H1 (cell line): Measurements from ENCODE around the gene INPP5F. TPM values are rescaled to one million over a fixed set of nuclear protein-coding genes. Genes with fewer than 3 reads are reported as not detected.

Experiments used
- CTCF ChIA-PET: fragments of 300-600 bp; sonication (Branson Sonifier 250); formaldehyde crosslinking; loops from one replicate; lab custom pipeline; 2021; ENCODE audit not compliant: partially characterized antibody; lab: Charles Lee
- POLR2A ChIA-PET: fragments of 300-600 bp; sonication (Branson Sonifier 250); formaldehyde crosslinking; loops from one replicate; lab custom pipeline; 2021; ENCODE audit warnings: inconsistent platforms; ENCODE audit not compliant: partially characterized antibody; lab: Charles Lee
- DNase-seq, 2 experiments: peaks; one replicate each; pipeline versions ENCODE4 v3.0.0 to v3.0.0-alpha.2; 2010 to 2022; ENCODE audit warnings: low spot score in 2 of 2, low read depth in 1 of 2, mixed read lengths in 1 of 2
- FAIRE-seq: peaks from 2 replicates; lab custom pipeline; 2011; peaks lifted over from hg19 to GRCh38; lab: Jason Lieb, UNC
- H2AFZ ChIP-seq: 2 replicates; pipeline ENCODE4 v1.8.1; 2012; ENCODE audit warnings: low read length, inconsistent platforms
- H2AK5ac ChIP-seq: 2 replicates; pipeline ENCODE4 v1.6.1; 2013; ENCODE audit warnings: low read depth, low read length
- H2BK120ac ChIP-seq: replicated peaks from 2 replicates; pipeline ENCODE3; 2013; ENCODE audit warnings: low read depth, low read length, inconsistent platforms
- H2BK12ac ChIP-seq: 2 replicates; pipeline ENCODE4 v1.6.1; 2013; ENCODE audit warnings: low read depth, low read length
- H2BK15ac ChIP-seq: 2 replicates; pipeline ENCODE4 v1.6.1; 2013; ENCODE audit warnings: low read length
- H2BK20ac ChIP-seq: 2 replicates; pipeline ENCODE4 v1.6.1; 2013; ENCODE audit warnings: low read length
- H2BK5ac ChIP-seq: 2 replicates; pipeline ENCODE4 v1.6.1; 2013; ENCODE audit warnings: low read depth, low read length
- H3K14ac ChIP-seq: 2 replicates; pipeline ENCODE4 v1.6.1; 2013; ENCODE audit warnings: inconsistent platforms; ENCODE audit not compliant: insufficient read length
- H3K18ac ChIP-seq: 2 replicates; pipeline ENCODE4 v1.6.1; 2013; ENCODE audit warnings: low read length; ENCODE audit errors: extremely low read depth
- H3K23ac ChIP-seq: 2 replicates; pipeline ENCODE4 v1.6.1; 2013; ENCODE audit warnings: inconsistent platforms; ENCODE audit not compliant: insufficient read length
- H3K23me2 ChIP-seq: 2 replicates; pipeline ENCODE4 v1.6.1; 2013; ENCODE audit warnings: low read depth, low read length
- H3K27ac ChIP-seq: 2 replicates; pipeline ENCODE4 v1.6.1; 2011; ENCODE audit warnings: low read depth, low read length, inconsistent platforms
- H3K27me3 ChIP-seq, 4 experiments: replicated peaks in 1 of 4; 1 replicate in 1 of 4; 2 replicates in 3 of 4; pipeline versions ENCODE4 v1.6.1 to v1.8.1; 2011 to 2013; ENCODE audit warnings: low read length in 3 of 4, mild to moderate bottlenecking in 3 of 4, inconsistent platforms in 2 of 4, mixed read lengths in 2 of 4, moderate library complexity in 1 of 4; ENCODE audit not compliant: control insufficient read depth in 3 of 4, insufficient read depth in 3 of 4; ENCODE audit errors: extremely low read depth in 1 of 4
- H3K36me3 ChIP-seq, 4 experiments: 2 replicates each; pipeline versions ENCODE4 v1.6.1 to v1.8.1; 2011 to 2013; ENCODE audit warnings: mild to moderate bottlenecking in 4 of 4, low read length in 3 of 4, moderate library complexity in 2 of 4, control low read depth in 1 of 4, inconsistent platforms in 1 of 4; ENCODE audit not compliant: insufficient read depth in 4 of 4, control insufficient read depth in 2 of 4
- H3K4ac ChIP-seq: replicated peaks from 2 replicates; pipeline ENCODE3; 2013; ENCODE audit warnings: low read length, low read depth, mixed read lengths, inconsistent platforms; ENCODE audit not compliant: insufficient read length
- H3K4me1 ChIP-seq, 4 experiments: replicated peaks in 1 of 4; 1 replicate in 1 of 4; 2 replicates in 3 of 4; pipeline versions ENCODE4 v1.6.1 to v1.8.1; 2011 to 2013; ENCODE audit warnings: low read length in 3 of 4, inconsistent platforms in 2 of 4, mixed read lengths in 1 of 4; ENCODE audit not compliant: insufficient read depth in 4 of 4, control insufficient read depth in 3 of 4
- H3K4me2 ChIP-seq, 2 experiments: 2 replicates each; pipeline versions ENCODE4 v1.6.1 to v1.8.1; 2011 to 2013; ENCODE audit warnings: low read depth in 2 of 2, low read length in 2 of 2, control low read depth in 1 of 2, inconsistent platforms in 1 of 2, mild to moderate bottlenecking in 1 of 2; ENCODE audit not compliant: insufficient read depth in 1 of 2
- H3K4me3 ChIP-seq, 4 experiments: fragments of 200-600, 300-600 bp in 1 of 4; sonication (generic), shearing (Covaris generic), sonication (Bioruptor Twin) in 1 of 4; 2 replicates each; pipeline versions ENCODE4 v1.5.1 to v1.8.1; 2011 to 2016; ENCODE audit warnings: low read length in 4 of 4, low read depth in 3 of 4, control low read depth in 2 of 4, inconsistent platforms in 2 of 4, mild to moderate bottlenecking in 2 of 4, mixed read lengths in 1 of 4, moderate library complexity in 1 of 4; ENCODE audit not compliant: insufficient read depth in 2 of 4; ENCODE audit errors: extremely low read depth in 1 of 4
- H3K56ac ChIP-seq: replicated peaks from 2 replicates; pipeline ENCODE3; 2013; ENCODE audit warnings: low read depth, mild to moderate bottlenecking, mixed read lengths, low read length, inconsistent platforms; ENCODE audit not compliant: insufficient read length
- H3K79me1 ChIP-seq: 2 replicates; pipeline ENCODE4 v1.6.1; 2013; ENCODE audit warnings: low read depth, low read length, control low read depth
- H3K79me2 ChIP-seq, 2 experiments: 2 replicates each; pipeline versions ENCODE4 v1.6.1 to v1.8.1; 2012 to 2013; ENCODE audit warnings: low read length in 2 of 2, mild to moderate bottlenecking in 2 of 2, inconsistent platforms in 1 of 2; ENCODE audit not compliant: insufficient read depth in 2 of 2, control insufficient read depth in 1 of 2
- H3K9ac ChIP-seq, 4 experiments: replicated peaks in 1 of 4; 1 replicate in 1 of 4; 2 replicates in 3 of 4; pipeline versions ENCODE4 v1.6.1 to v1.8.1; 2011 to 2013; ENCODE audit warnings: low read depth in 3 of 4, low read length in 3 of 4, control low read depth in 2 of 4, mild to moderate bottlenecking in 2 of 4, moderate library complexity in 2 of 4, inconsistent platforms in 1 of 4; ENCODE audit errors: extremely low read depth in 1 of 4
- H3K9me3 ChIP-seq, 2 experiments: 2 replicates each; pipeline versions ENCODE4 v1.6.1 to v1.8.1; 2012 to 2013; ENCODE audit warnings: mild to moderate bottlenecking in 2 of 2, moderate library complexity in 2 of 2, control low read depth in 1 of 2, inconsistent platforms in 1 of 2, low read depth in 1 of 2, low read length in 1 of 2, mixed read lengths in 1 of 2; ENCODE audit not compliant: insufficient read depth in 2 of 2
- H4K20me1 ChIP-seq, 2 experiments: replicated peaks in 1 of 2; 2 replicates each; pipeline versions ENCODE3 to v1.8.1; 2011 to 2013; ENCODE audit warnings: inconsistent platforms in 2 of 2, low read length in 2 of 2, mild to moderate bottlenecking in 1 of 2; ENCODE audit not compliant: insufficient read depth in 2 of 2, control insufficient read depth in 1 of 2
- H4K5ac ChIP-seq: 2 replicates; pipeline ENCODE4 v1.6.1; 2013; ENCODE audit warnings: low read length, low read depth, mixed read lengths, inconsistent platforms; ENCODE audit not compliant: insufficient read length
- H4K8ac ChIP-seq: 2 replicates; pipeline ENCODE4 v1.8.0; 2013; ENCODE audit warnings: mild to moderate bottlenecking, moderate library complexity, low read length, inconsistent platforms; ENCODE audit not compliant: insufficient read depth; ENCODE audit errors: extremely low read depth
- H4K91ac ChIP-seq: replicated peaks from 2 replicates; pipeline ENCODE3; 2013; ENCODE audit warnings: low read length, mixed read lengths, inconsistent platforms; ENCODE audit not compliant: insufficient read length
- CHD1 ChIP-seq: IDR thresholded peaks from 2 replicates; pipeline ENCODE4 v1.6.1; 2012; ENCODE audit warnings: low read depth, low read length, improper control_type of control experiment
- CHD2 ChIP-seq: IDR thresholded peaks from 2 replicates; pipeline ENCODE4 v1.6.1; 2012; ENCODE audit warnings: low read length, improper control_type of control experiment
- EP300 ChIP-seq, 2 experiments: IDR thresholded peaks; 1 replicate in 1 of 2; 2 replicates in 1 of 2; pipeline ENCODE4 v1.6.1; 2011 to 2012; ENCODE audit warnings: low read depth in 2 of 2, low read length in 2 of 2, mild to moderate bottlenecking in 2 of 2, borderline replicate concordance in 1 of 2, inconsistent platforms in 1 of 2, moderate library complexity in 1 of 2
- GABPA ChIP-seq: IDR thresholded peaks from 2 replicates; pipeline ENCODE4 v1.6.1; 2011; ENCODE audit warnings: mild to moderate bottlenecking, low read length, moderate library complexity, borderline replicate concordance; ENCODE audit not compliant: insufficient read depth
- HDAC6 ChIP-seq: IDR thresholded peaks from one replicate; pipeline ENCODE4 v1.7.1; 2012; ENCODE audit warnings: low read depth, mild to moderate bottlenecking, inconsistent platforms, low read length, moderate library complexity
- KDM1A ChIP-seq: fragments of 200-600, 300-600 bp; sonication (generic); IDR thresholded peaks from 2 replicates; pipeline ENCODE4 v1.7.1; 2016; ENCODE audit warnings: mild to moderate bottlenecking, low read length, borderline replicate concordance
- KDM5A ChIP-seq: fragments of 200-600 bp; IDR thresholded peaks from 2 replicates; pipeline ENCODE4 v1.7.1; 2012; ENCODE audit warnings: mild to moderate bottlenecking, low read length, inconsistent platforms, mixed read lengths
- PHF8 ChIP-seq: fragments of 200-600 bp; sonication (generic); conservative IDR thresholded peaks from 2 replicates; pipeline ENCODE4 v1.7.1; 2012; ENCODE audit warnings: low read depth, mild to moderate bottlenecking, inconsistent platforms, low read length, moderate library complexity
- SP4 ChIP-seq: IDR thresholded peaks from 2 replicates; pipeline ENCODE4 v1.6.1; 2012; ENCODE audit warnings: low read length, inconsistent platforms
- TEAD4 ChIP-seq: IDR thresholded peaks from 2 replicates; pipeline ENCODE4 v1.6.1; 2012; ENCODE audit warnings: low read depth, low read length, inconsistent platforms, mixed read lengths
- ZNF274 ChIP-seq: IDR thresholded peaks from 2 replicates; pipeline ENCODE4 v1.7.0; 2012; ENCODE audit warnings: low read length, borderline replicate concordance; ENCODE audit errors: extremely low read depth
- whole genome bisulfite sequencing, 2 experiments: shearing (Covaris generic) in 1 of 2; methylation state at CpG; one replicate each; pipeline versions ENCODE4 v1.1.6 to v1.1.7; 2013 to 2015; ENCODE audit warnings: low lambda C conversion rate in 2 of 2, mixed read lengths in 2 of 2, inconsistent platforms in 1 of 2, low coverage in 1 of 2, missing lambda C conversion rate in 1 of 2; ENCODE audit not compliant: insufficient replicate concordance in 2 of 2, insufficient coverage in 1 of 2, insufficient read length in 1 of 2; ENCODE audit errors: extremely low coverage in 1 of 2, missing lambda C conversion rate in 1 of 2; 5-methylcytosine and 5-hydroxymethylcytosine counted together
- polyA plus RNA-seq, 7 experiments: library from polyadenylated mRNA; depleted of rRNA in 3 of 7; stranded (reverse) in 5 of 7; unstranded in 2 of 7; fragments of >200 nt in 5 of 7; fragments of 200-250 nt in 2 of 7; gene quantifications; 1 replicate in 5 of 7; 2 replicates in 1 of 7; 4 replicates in 1 of 7; pipeline versions ENCODE4 v1.2.1 to v1.2.3, GENCODE V29; 2011 to 2013; ENCODE audit warnings: missing spikeins in 2 of 7, mixed read lengths in 2 of 7
- total RNA-seq: library from RNA; stranded (reverse); fragmentation: NEBNext Ultra II Directional; extraction: Animal tissue kit (Norgen Biotek cat#: 25700); gene quantifications from 2 replicates; pipeline ENCODE4 v1.2.1, GENCODE V29; 2021

Gene INPP5F
- total and polyA plus RNA-seq, 2 of the 8 experiments (the other 6 are each of a cell fraction or from before 2014, with no cell fraction given): 50.1 to 101 TPM

DNA sequence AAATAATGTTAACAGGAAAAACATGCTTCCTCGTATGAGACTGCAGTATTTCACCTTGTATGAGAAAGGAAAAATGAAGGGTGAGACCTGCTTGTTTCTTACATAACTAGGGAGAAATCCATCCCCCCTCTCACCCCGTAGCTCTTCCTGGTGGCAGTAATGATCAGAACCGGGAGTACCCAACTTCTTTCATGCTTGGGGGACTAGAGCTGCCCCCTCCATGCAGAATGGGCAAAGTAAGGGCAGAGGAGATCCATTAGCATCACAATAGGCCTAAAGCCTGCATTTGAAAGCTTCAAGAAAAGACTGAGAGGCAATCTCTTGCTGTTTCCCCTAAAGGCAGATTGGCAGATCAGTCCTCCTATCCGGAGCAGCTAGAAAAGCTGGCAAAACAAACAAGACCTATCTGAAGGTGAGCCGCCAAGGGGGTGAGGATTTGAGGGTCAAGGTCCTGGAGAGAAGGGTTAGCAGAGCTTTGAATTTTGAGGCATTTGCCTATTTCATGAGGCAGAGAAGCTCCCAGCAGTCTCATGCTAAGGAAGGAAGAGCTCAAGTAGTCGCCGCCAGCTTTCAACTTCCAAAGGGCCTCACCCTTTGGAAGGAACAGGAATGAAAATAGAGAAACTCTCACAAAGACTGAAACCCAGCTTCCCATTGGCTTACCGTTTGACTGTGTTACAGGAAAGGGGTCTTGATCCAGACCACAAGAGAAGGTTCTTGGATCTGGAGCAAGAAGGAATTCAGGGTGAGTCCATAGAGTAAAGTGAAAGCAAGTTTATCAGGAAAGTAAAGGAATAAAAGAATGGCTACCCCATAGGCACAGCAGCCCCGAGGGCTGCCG lies 38.4 kb upstream of the INPP5F start:
- WGBS, 2 experiments: 3% methylated on average over 10 of the region's 10 CpGs; no CpG with 5 or more reads in 1 of the 2 experiments
- peak; percentile 85 to 94 for DNase-seq
- H3K4me3 ChIP-seq: peak overlapping the region; percentile 38 to 69 (median 50)
- TF ChIP-seq CHD1: no peak
- TF ChIP-seq KDM1A: peak; percentile 77; the same call in 1 of the 2 replicates
- no peak for TF ChIP-seq EP300 (IDR thresholded peaks at IDR 0.05; ENCODE audit: borderline replicate concordance in 1 of 2, low read depth in 2 of 2, low read length in 2 of 2)
- no peak for TF ChIP-seq ZNF274
- no peak for TF ChIP-seq PHF8
- TF ChIP-seq GABPA: no peak
- no peak for TF ChIP-seq CHD2
- TF ChIP-seq HDAC6: no peak
- TF ChIP-seq TEAD4: no peak
- no peak for TF ChIP-seq SP4
- no peak for TF ChIP-seq KDM5A

More for the DNA sequence above, 38.4 kb upstream of the INPP5F start:
- Histone ChIP-seq H2AFZ (peak overlapping the region; percentile 7; the same call in 1 of the 2 replicates), H2BK120ac (peak overlapping the region; percentile 2), H3K18ac (peak overlapping the region; percentile 81; the same call in 1 of the 2 replicates), H4K91ac (no peak overlapping the region), H3K23me2 (peaks cover 6% of the 10 kb centered on the region), H3K23ac (no peak overlapping the region), H2BK15ac (no peak overlapping the region), H3K79me1 (no peaks in the 10 kb centered on the region; the same call in 1 of the 2 replicates), H3K79me2 (no peaks in the 10 kb centered on the region), H2BK12ac (peak overlapping the region; percentile 96; the same call in 1 of the 2 replicates), H4K8ac (no peak overlapping the region), H2AK5ac (peak overlapping the region; percentile 45; the same call in 1 of the 2 replicates), H3K4ac (no peak overlapping the region), H3K4me1 (peaks cover 3 to 16% (median 14%) of the 10 kb centered on the region in 4 experiments; a peak in 6 of 7 replicates), H2BK5ac (peak overlapping the region; percentile 94), H4K20me1 (no peaks in the 10 kb centered on the region), H4K5ac (peak overlapping the region; percentile 35), H3K9ac (peak overlapping the region in 3 of 4 experiments; percentile 6 to 64 (median 58); a peak in 4 of 7 replicates), H3K9me3 (no peaks in the 10 kb centered on the region; a peak in 1 of 4 replicates), H3K27ac (peak overlapping the region; percentile 84), H3K36me3 (no peaks in the 10 kb centered on the region), H2BK20ac (no peak overlapping the region), H3K14ac (no peak overlapping the region), H3K56ac (peak overlapping the region; percentile 13), H3K4me2 (peak overlapping the region; percentile 47 to 80), H3K27me3 (no peaks in the 10 kb centered on the region)
- POLR2A ChIA-PET: interaction anchor here (0.7 to 2.5 kb wide), 28 partner anchors 9 to 407 kb away, joined by 3 to 27 read pairs (median 4); partner anchors contain the start of genes BAG3, INPP5F and TIAL1
- peak; percentile 99 for FAIRE-seq
- CTCF ChIA-PET: interaction anchor here (0.6 to 3.7 kb wide), 61 partner anchors 8 to 408 kb away, joined by 3 to 40 read pairs (median 4); partner anchors contain the start of genes BAG3 and INPP5F
